ENCODE measurements around the gene EGR4.

DNA sequence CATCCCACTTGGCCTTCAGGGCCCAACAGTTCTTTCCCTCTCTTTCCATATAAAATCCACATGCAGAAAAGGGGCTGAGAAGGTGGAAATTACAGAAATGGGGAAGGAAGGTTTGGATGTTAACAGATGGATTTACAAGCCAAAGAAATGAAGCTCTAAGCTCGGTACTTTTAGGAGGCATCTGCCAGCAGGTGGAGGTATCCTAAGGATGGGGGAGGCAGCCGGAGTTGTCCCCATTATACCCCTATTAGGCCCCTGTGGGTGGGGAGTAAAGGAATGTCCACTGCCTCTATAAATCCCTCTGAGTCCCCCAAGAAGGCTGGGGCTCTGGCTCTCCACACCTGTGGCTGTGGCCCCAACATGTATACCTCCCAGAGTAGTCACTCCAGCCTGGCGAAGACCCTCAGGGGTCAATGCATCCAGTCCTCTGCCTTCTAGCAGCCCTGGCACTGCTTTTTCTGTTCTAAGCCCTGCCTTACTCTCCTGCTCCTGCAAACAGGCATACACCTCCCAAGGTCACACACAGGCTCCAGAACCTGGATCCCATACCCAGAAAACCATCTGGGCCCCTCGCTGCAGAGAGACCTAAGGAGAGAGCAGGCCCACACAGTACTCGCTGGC is 10.3 kb downstream of the EGR4 start:
- TF ChIP-seq CTCF (IDR thresholded peaks at IDR 0.05) (no peak), POLR2A (IDR thresholded peaks at IDR 0.05) (no peak)

Measured in lower leg skin (tissue), 3 donors.